GM18907 (cell line): ENCODE measurements around the gene KLF2.
A peak's percentile ranks its signal among the peaks of the same experiment; 100 is the strongest.
"Not testable (repeated sequence)": the region's sequence is repeated elsewhere in the genome, so short reads cannot be mapped to it uniquely, and the experiment has no call there.

Source experiments
- ATAC-seq: cut with Tn5 transposase; IDR thresholded peaks from one replicate; pipeline ENCODE4 v1.9.1; 2021; ENCODE audit warnings: mild to moderate bottlenecking, moderate library complexity; ENCODE audit not compliant: unreplicated experiment

The KLF2 gene

GRCh38 chr19:16335226-16335625 lies 10.6 kb downstream of the KLF2 start:
- ATAC-seq, result no peak

- no peak for ATAC-seq
These were observed 11.9 kb downstream of the KLF2 start for GRCh38 chr19:16336571-16336970.

- no peak for ATAC-seq
These were observed 13.3 kb downstream of the KLF2 start for GRCh38 chr19:16337809-16338469.

- ATAC-seq, result peak; percentile 39
These were observed 14.1 kb downstream of the KLF2 start for GRCh38 chr19:16338470-16339360.

GRCh38 chr19:16339361-16339725 lies 14.7 kb downstream of the KLF2 start:
- no peak for ATAC-seq

- no peak for ATAC-seq
These were observed 15.5 kb downstream of the KLF2 start for GRCh38 chr19:16340092-16340491.

- no peak for ATAC-seq
These were observed 16.0 kb downstream of the KLF2 start for GRCh38 chr19:16340654-16341053.

- ATAC-seq, result peak; percentile 55
These were observed 17.5 kb downstream of the KLF2 start for GRCh38 chr19:16342002-16342715.

- no peak for ATAC-seq
These were observed 18.5 kb downstream of the KLF2 start for GRCh38 chr19:16343156-16343555.

GRCh38 chr19:16345457-16345856 lies 20.8 kb downstream of the KLF2 start:
- no peak for ATAC-seq

- ATAC-seq, result not testable (repeated sequence)
These were observed 22.5 kb downstream of the KLF2 start for GRCh38 chr19:16347099-16347498.

GRCh38 chr19:16347706-16348105 lies 23.1 kb downstream of the KLF2 start:
- ATAC-seq, result no peak

GRCh38 chr19:16349551-16350152 lies 25.0 kb downstream of the KLF2 start:
- no peak for ATAC-seq

GRCh38 chr19:16351133-16351809 lies 26.6 kb downstream of the KLF2 start:
- ATAC-seq, result no peak

- no peak for ATAC-seq
These were observed 30.8 kb downstream of the KLF2 start for GRCh38 chr19:16355293-16356043.

- ATAC-seq, result no peak
These were observed 33.8 kb downstream of the KLF2 start for GRCh38 chr19:16358456-16358855.

GRCh38 chr19:16359074-16359473 lies 34.4 kb downstream of the KLF2 start:
- ATAC-seq, result no peak

GRCh38 chr19:16359964-16360363 lies 35.3 kb downstream of the KLF2 start:
- ATAC-seq, result no peak

GRCh38 chr19:16360738-16361137 lies 36.1 kb downstream of the KLF2 start:
- no peak for ATAC-seq

GRCh38 chr19:16361254-16361653 lies 36.6 kb downstream of the KLF2 start:
- ATAC-seq, result no peak
